IPS-15b (cell line): ENCODE data around the gene ZBTB17.
A peak's percentile ranks its signal among the peaks of the same experiment; 100 is the strongest.

ENCODE experiments used
- H3K27me3 ChIP-seq: one replicate; pipeline ENCODE4 v1.6.1; 2013; ENCODE audit warnings: low read length; ENCODE audit not compliant: control insufficient read depth, insufficient read depth
- H3K36me3 ChIP-seq: one replicate; pipeline ENCODE4 v1.6.1; 2013; ENCODE audit warnings: low read length; ENCODE audit not compliant: control insufficient read depth, insufficient read depth
- H3K4me1 ChIP-seq: one replicate; pipeline ENCODE4 v1.6.1; 2013; ENCODE audit warnings: mild to moderate bottlenecking, low read length; ENCODE audit not compliant: control insufficient read depth, insufficient read depth
- H3K4me3 ChIP-seq: one replicate; pipeline ENCODE4 v1.5.1; 2013; ENCODE audit warnings: low read depth, low read length
- H3K9ac ChIP-seq: one replicate; pipeline ENCODE4 v1.6.1; 2013; ENCODE audit warnings: low read depth, mild to moderate bottlenecking, low read length
- H3K9me3 ChIP-seq: one replicate; pipeline ENCODE4 v1.6.1; 2013; ENCODE audit warnings: mild to moderate bottlenecking, low read length; ENCODE audit not compliant: control insufficient read depth, insufficient read depth

ZBTB17 gene

GRCh38 chr1:16017076-16017460 is 41.2 kb upstream of the ZBTB17 start:
- Histone ChIP-seq H3K9ac (no peak overlapping the region), H3K4me1 (peaks cover 8% of the 10 kb centered on the region), H3K4me3 (no peak overlapping the region), H3K36me3 (no peaks in the 10 kb centered on the region), H3K27me3 (peaks cover 5% of the 10 kb centered on the region), H3K9me3 (no peaks in the 10 kb centered on the region)

GRCh38 chr1:16015960-16016901 is 40.3 kb upstream of the ZBTB17 start:
- peaks cover 8% of the 10 kb centered on the region for H3K4me1 ChIP-seq
- H3K36me3 ChIP-seq = no peaks in the 10 kb centered on the region
- peaks cover 3% of the 10 kb centered on the region for H3K27me3 ChIP-seq
- no peaks in the 10 kb centered on the region for H3K9me3 ChIP-seq
- H3K9ac ChIP-seq = no peak overlapping the region
- no peak overlapping the region for H3K4me3 ChIP-seq

GRCh38 chr1:16015491-16015890 is 39.6 kb upstream of the ZBTB17 start:
- H3K4me1 ChIP-seq = peaks cover 8% of the 10 kb centered on the region
- H3K27me3 ChIP-seq = peaks cover 3% of the 10 kb centered on the region
- no peak overlapping the region for H3K9ac ChIP-seq

GRCh38 chr1:16014509-16015482 is 38.9 kb upstream of the ZBTB17 start:
- Histone ChIP-seq H3K27me3 (no peaks in the 10 kb centered on the region), H3K9me3 (no peaks in the 10 kb centered on the region)

More at GRCh38 chr1:16015491-16015890, 39.6 kb upstream of the ZBTB17 start:
- Histone ChIP-seq H3K4me3 (no peak overlapping the region), H3K36me3 (no peaks in the 10 kb centered on the region), H3K9me3 (no peaks in the 10 kb centered on the region)

GRCh38 chr1:16013908-16014258 is 38.0 kb upstream of the ZBTB17 start:
- no peaks in the 10 kb centered on the region for H3K36me3 ChIP-seq

More at GRCh38 chr1:16014509-16015482, 38.9 kb upstream of the ZBTB17 start:
- peaks cover 8% of the 10 kb centered on the region for H3K4me1 ChIP-seq
- no peaks in the 10 kb centered on the region for H3K36me3 ChIP-seq
- H3K4me3 ChIP-seq = no peak overlapping the region
- H3K9ac ChIP-seq = no peak overlapping the region

GRCh38 chr1:16013220-16013907 is 37.5 kb upstream of the ZBTB17 start:
- H3K4me3 ChIP-seq = peak overlapping the region; percentile 30
- H3K27me3 ChIP-seq = no peaks in the 10 kb centered on the region
- H3K36me3 ChIP-seq = no peaks in the 10 kb centered on the region
- no peak overlapping the region for H3K9ac ChIP-seq
- peaks cover 8% of the 10 kb centered on the region for H3K4me1 ChIP-seq
- H3K9me3 ChIP-seq = no peaks in the 10 kb centered on the region

More at GRCh38 chr1:16013908-16014258, 38.0 kb upstream of the ZBTB17 start:
- Histone ChIP-seq H3K4me1 (peaks cover 8% of the 10 kb centered on the region), H3K27me3 (no peaks in the 10 kb centered on the region), H3K4me3 (peak overlapping the region; percentile 30), H3K9me3 (no peaks in the 10 kb centered on the region), H3K9ac (no peak overlapping the region)

GRCh38 chr1:16012590-16013219 is 36.8 kb upstream of the ZBTB17 start:
- Histone ChIP-seq H3K4me1 (peaks cover 8% of the 10 kb centered on the region), H3K27me3 (no peaks in the 10 kb centered on the region), H3K4me3 (peak overlapping the region; percentile 61), H3K36me3 (no peaks in the 10 kb centered on the region), H3K9me3 (no peaks in the 10 kb centered on the region), H3K9ac (peak overlapping the region; percentile 41)

GRCh38 chr1:16011936-16012589 is 36.2 kb upstream of the ZBTB17 start:
- Histone ChIP-seq H3K27me3 (no peaks in the 10 kb centered on the region), H3K9ac (peak overlapping the region; percentile 41), H3K9me3 (no peaks in the 10 kb centered on the region), H3K4me3 (peak overlapping the region; percentile 61), H3K4me1 (peaks cover 8% of the 10 kb centered on the region), H3K36me3 (no peaks in the 10 kb centered on the region)

GRCh38 chr1:16010837-16011236 is 34.9 kb upstream of the ZBTB17 start:
- Histone ChIP-seq H3K9me3 (no peaks in the 10 kb centered on the region), H3K9ac (no peak overlapping the region), H3K4me3 (no peak overlapping the region), H3K27me3 (peaks cover 2% of the 10 kb centered on the region), H3K36me3 (no peaks in the 10 kb centered on the region), H3K4me1 (peaks cover 8% of the 10 kb centered on the region)

GRCh38 chr1:16009678-16010077 is 33.8 kb upstream of the ZBTB17 start:
- Histone ChIP-seq H3K4me3 (no peak overlapping the region), H3K27me3 (peaks cover 2% of the 10 kb centered on the region), H3K36me3 (no peaks in the 10 kb centered on the region), H3K4me1 (peaks cover 5% of the 10 kb centered on the region), H3K9me3 (no peaks in the 10 kb centered on the region), H3K9ac (no peak overlapping the region)
